Measurements from ENCODE around the gene ARHGAP29.

The ARHGAP29 gene
- 0 reads per million in 2 donors for total RNA-seq

GRCh38 chr1:94237291-94238226 lies at the start of gene ARHGAP29:
Gene ARHGAP29, minus strand, starts transcription at chr1:94237584. Its CDS starts 5,973 bp downstream, at chr1:94231611.
- DNase-seq, result no peak

- no peak for DNase-seq
Measured at GRCh38 chr1:94286864-94287437, 49.6 kb upstream of the ARHGAP29 start.

- no peak for DNase-seq
Measured at GRCh38 chr1:94285031-94285654, 47.8 kb upstream of the ARHGAP29 start.

- no peak for DNase-seq
Measured at GRCh38 chr1:94284476-94284875, 47.1 kb upstream of the ARHGAP29 start.

- no peak for DNase-seq
Measured at GRCh38 chr1:94283462-94283861, 46.1 kb upstream of the ARHGAP29 start.

- no peak for DNase-seq
Measured at GRCh38 chr1:94282143-94282711, 44.8 kb upstream of the ARHGAP29 start.

GRCh38 chr1:94281361-94282142 lies 44.2 kb upstream of the ARHGAP29 start:
- no peak for DNase-seq

GRCh38 chr1:94280541-94280940 lies 43.2 kb upstream of the ARHGAP29 start:
- DNase-seq, result no peak

DNA sequence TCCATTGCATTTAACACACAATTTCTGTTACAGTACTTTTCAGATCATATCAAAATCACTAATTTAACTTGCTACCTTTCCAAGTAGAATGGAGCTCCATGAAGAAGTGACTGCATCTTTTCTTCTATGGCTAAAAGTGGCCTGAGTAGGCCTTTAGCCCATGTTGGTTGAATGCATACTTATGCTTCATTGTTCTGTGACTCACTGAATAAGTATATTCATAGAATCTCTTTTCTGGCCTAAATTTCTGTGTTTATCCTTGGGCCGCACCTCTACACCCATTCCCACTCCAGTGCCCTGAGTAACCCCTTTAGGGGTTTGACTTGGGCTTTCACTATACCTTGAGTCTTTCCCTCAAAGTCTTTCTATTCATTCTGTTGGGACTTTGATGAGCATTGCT lies 42.1 kb upstream of the ARHGAP29 start:
- no peak for DNase-seq

GRCh38 chr1:94279038-94279437 lies 41.7 kb upstream of the ARHGAP29 start:
- DNase-seq, result no peak

DNA sequence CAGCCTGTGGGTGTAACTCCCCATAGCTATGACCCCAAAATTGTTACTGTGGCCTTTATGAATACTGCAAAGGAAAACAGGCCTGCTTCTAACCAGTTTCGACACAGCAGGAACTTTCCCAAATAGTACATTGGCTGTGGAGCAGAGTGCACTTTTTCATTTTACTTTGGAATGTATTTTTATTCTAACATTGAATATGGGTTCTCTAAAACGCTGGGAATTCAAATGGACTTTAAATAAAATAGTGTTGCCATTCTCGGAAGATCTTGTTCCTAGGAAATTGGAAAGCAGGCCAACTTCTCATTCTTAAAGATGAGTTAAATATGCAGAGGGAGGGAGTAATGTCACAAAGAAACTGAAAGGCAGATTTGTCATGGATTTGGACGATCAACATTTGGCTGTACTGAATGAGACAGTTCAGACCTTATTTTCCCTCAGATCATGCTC lies 39.6 kb upstream of the ARHGAP29 start:
- no peak for DNase-seq

DNA sequence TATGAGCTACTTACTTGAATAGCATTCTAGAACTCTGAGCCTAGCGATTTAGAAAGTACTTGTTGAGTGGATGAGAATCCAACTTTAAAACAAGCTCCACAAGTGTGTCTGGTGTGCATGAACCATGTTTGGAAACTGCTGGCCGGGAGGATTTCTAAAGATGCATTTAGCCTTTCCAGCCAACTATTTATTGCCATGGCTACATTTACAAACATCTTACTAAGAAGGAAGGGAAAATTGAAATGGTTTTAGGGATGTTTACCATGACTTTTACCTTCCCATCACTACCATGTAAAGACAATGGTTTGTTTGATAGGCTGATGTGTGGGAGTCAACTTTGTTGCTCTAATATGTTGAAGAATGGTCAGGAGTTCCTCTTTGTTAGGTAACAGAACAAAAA lies 37.7 kb upstream of the ARHGAP29 start:
- DNase-seq, result no peak

- DNase-seq, result no peak
Measured at GRCh38 chr1:94274561-94274960, 37.2 kb upstream of the ARHGAP29 start.

GRCh38 chr1:94273111-94273510 lies 35.7 kb upstream of the ARHGAP29 start:
- no peak for DNase-seq

DNA sequence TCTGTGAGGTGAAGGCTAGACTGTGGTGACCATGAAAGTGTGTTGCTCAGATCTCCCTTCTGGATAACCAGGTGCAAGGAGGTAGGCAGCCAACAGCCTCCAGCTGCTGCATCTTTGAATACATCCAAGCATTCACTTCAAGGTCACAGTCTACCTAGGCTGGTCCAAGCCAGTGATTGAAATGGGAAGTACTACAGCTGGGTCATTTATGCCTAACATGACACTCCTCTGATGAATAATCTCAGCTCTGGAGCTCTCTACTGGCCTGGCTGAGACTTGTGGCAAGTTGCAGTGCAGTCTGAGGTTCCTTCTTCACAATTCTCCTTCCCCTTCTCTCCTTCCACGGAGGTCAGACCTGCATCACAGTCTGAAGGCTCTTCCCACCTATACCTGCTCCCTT lies 35.0 kb upstream of the ARHGAP29 start:
- no peak for DNase-seq

DNA sequence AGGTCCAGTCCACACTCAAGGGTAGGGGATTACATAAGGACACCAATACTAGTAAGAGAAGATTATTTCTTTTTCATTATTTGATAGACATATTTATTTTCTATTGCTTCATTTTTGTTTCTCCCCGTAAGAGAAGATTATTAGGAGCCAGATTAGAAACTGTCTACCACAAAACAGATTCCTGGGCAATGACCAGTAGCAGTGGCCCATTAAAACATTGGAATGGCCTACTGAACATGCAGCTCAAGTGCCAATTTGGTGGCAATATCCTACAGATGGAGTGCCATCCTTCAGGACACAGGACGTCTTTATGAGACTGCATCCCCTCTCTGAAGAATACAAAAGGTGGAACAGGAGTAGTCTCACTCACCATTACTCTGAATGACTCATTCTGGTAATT lies 34.0 kb upstream of the ARHGAP29 start:
- DNase-seq, result no peak

GRCh38 chr1:94270801-94271203 lies 33.4 kb upstream of the ARHGAP29 start:
- DNase-seq, result no peak

- no peak for DNase-seq
Measured at GRCh38 chr1:94269921-94270320, 32.5 kb upstream of the ARHGAP29 start.

GRCh38 chr1:94265906-94266305 lies 28.5 kb upstream of the ARHGAP29 start:
- no peak for DNase-seq

DNA sequence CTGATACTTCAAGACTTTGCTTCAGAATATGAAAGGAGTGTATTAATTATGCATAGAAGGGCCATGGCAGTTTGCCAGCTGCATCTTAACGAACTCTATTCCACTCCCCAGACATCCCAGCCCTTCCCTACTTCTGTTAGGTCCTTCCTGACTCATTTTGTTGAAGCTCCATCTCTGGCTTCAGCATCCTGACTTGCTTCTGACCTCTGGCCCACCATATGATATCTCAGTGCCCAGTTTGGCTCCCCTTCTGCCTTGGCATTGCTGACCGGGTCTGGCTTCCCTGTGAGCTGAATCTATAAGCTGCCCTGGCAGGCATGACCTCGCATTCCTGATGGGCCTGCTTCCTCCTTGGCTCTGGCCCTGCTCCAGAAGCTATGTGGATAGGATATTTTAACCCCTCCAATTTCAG lies 27.6 kb upstream of the ARHGAP29 start:
- no peak for DNase-seq

GRCh38 chr1:94260635-94261387 lies 23.4 kb upstream of the ARHGAP29 start:
- no peak for DNase-seq
